HG02852 (cell line): ENCODE results near the gene AGAP1.

Experiments
- ATAC-seq: cut with Tn5 transposase; IDR thresholded peaks from one replicate; pipeline ENCODE4 v1.9.1; 2021; ENCODE audit warnings: mild to moderate bottlenecking, moderate library complexity; ENCODE audit not compliant: unreplicated experiment

Gene AGAP1

DNA sequence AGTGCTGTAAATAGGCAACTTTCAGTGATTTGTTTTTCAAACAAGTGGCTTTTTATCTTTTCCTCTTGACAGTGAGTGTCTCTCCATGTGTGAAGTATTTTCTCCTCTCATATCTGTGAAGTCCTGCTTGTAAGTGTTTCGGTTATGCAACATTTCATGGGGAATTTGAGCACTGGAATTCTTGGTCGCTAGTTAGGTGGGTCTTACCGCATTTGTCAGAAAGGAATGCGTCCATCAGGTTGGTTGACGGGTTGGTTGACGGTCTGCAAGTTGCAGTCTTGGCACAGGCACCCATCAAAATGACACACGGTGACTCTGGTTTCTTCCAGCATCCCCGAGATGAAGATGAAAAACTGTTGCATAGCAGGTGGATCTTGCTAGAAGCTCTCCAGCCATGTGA lies 109.8 kb downstream of the AGAP1 start:
- no peak for ATAC-seq

GRCh38 chr2:235605312-235606003 lies 111.6 kb downstream of the AGAP1 start:
- no peak for ATAC-seq

DNA sequence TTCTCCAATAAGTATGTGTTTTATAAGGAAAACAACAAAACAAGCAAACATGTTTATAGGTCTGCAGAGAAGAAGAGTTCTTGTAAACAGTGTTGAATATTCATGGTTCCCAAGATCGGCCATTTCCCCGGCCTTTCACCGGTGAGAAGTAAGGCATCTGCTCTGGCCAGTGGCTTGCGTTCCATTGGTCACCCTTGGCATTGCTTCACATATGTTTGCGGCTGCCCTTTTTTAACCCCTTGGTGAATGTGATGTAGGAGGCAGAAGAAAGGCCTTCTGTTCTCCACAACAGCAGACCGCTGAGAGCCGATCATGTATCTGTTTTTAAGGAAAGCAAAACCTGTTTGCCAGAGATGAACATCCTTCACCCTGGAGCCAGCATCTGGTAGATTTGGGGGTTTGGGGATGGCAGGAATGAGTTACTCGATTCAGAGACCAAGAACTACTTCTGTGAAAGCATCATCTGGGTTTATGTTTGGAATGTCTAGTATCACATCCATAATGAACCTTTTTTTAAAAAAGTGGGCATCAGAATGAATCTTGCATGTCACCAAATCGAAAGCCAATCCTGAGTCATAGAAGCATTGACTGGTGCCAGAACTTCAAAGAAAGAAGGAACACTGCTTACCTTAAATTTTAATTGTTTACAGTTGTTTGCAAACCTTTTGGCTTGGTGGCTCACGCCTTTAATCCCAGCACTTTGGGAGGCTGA lies 112.3 kb downstream of the AGAP1 start:
- no peak for ATAC-seq

DNA sequence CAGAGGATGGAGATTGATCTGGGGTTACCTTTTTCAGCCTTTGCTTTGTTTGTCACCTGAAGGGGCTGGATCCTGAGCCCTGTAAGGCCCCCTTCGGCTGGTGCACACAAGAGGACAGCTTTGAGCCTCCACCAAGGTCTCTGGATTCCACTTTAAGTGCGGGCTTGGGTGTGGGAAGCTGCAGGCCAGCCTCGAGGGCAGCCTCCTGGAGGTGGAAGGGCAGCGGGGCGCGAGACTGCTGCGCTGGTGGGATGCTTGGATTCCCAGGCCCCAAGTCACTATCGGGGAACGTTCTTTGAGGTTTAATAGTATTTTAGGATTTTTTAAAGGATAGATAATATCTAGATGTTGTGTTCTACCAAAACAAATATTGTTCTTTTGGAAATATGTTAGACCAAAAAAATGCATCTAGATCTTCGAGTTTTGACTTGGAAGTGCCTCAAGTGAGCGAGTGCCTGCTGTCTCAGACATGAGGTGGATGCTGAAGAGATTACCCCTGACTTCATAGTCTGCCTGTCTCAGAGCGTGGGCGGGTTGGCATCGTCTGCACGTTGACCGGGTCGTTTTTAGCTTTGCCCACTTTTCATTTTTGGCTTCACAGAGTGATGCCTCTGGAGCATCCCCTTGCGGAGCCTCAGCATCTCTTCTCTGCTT lies 113.8 kb downstream of the AGAP1 start:
- no peak for ATAC-seq

GRCh38 chr2:235608200-235608887 lies 114.5 kb downstream of the AGAP1 start:
- ATAC-seq, result no peak

GRCh38 chr2:235609321-235609720 lies 115.5 kb downstream of the AGAP1 start:
- ATAC-seq, result no peak

DNA sequence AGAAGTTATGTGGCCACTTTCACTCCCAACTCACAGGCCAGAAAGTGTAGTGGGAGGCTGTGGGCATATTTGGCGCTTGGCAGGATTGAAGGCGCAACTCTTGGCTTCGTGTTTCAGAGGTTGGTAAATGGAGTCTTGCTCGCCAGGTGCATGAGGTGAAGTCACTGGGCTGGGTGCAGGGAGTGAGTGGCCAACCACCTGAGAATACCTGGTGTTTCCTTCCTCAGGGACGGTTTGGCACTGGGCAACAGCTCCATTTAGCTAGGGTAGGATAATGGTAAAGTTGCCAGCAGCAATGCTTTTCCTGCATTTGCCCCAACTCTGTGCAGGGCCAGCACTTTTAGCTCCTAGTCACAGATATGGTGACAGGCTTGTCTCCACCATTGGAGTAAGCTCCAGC lies 115.9 kb downstream of the AGAP1 start:
- ATAC-seq, result no peak

DNA sequence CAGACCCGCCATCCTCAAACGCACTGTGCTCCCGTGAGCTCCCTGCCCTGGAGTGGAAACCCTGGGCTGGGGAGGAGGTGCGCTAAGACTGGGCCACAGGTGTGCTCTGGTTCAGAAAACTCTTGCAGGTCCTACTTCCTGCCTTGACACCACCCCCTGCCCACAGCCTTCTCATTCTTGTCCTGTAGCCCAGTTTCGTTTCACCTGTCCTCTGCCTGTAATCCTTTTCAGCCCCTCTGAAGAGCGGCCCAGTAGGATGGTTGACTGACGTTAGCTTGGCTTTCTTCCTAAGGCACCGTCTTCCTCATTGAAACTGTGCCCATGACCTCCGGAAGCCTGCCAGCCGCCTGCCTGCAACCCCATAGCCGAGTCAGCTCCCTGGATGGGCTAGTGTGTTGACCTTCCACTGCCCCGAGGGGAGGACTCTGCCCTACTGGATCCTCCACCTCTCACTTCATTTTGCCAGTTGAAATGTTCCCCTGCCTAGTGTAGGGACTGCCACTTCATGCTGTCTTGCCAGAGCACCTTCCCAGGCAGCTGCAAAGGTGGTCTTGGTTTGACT lies 116.9 kb downstream of the AGAP1 start:
- no peak for ATAC-seq

DNA sequence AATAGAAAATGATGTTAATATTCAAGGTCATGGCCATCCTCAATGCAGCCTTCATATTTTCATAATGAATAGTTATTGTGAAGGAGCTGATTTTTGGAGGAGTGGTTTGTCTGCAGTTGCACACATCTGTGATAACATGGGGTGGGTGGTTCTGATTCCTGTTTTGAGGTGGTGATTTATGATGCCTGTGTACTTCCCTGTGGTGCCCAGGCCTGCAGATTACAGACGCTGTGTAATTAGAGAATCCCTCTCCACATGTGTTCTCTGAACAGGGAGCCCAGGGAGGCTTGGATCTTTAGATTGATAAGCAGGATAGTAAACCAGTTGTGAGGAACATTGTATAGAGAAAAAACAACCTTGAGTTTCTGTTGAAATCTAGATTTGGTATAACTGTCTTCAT lies 117.5 kb downstream of the AGAP1 start:
- ATAC-seq, result no peak

DNA sequence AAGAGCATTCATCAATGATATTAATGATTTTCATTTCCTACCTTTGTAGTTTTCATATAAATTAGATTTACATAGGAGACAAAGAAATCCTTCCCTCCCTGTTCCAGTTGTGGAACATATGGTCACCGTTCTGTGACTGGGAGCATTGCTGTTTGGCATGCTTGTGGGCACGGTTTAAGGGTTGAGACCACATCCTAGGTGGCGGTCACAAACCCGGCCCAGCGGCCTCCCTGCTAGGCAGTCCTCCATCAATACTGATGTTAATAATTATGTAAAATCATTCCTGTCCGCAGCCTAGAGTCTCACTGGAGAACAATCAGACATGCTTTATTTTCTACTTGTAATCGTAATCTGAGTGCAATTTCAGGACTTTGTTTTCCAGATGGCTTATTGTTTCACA lies 117.9 kb downstream of the AGAP1 start:
- ATAC-seq, result no peak

DNA sequence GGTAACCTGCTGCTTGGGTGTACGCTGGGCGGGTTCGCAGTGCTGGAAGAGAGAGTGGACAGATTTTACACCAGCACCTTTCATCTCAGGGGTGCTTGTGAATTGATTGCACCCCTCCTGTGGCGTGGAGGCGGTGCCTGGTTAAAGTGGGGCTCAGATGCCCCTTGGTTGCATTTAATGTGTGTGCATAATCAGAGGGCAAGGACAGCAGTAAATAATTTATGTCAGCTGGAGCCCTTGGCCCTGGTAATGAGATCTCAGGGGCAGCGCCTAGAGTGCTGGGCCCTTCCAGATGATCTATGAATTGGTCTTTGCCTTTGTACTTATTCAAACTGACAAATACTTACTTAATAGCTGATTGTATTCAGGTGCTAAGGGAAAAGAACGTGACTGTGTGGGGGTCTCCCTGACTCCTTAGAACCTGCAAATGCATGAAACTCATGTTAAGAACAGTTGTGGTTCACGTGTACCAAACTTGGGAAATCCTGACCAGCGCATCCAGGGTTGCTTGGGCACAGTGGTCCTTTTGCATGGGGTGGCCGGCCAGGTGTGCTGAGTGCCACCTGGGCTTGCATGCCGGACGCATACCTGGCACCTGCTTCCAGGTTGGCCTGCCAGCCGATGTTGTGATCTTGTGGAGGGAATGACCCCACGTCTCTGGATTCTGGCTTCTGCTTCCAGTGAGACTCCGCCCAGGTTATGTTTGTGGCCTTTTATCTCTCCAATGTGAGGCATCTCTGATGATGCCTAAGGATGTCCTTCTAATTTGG lies 118.5 kb downstream of the AGAP1 start:
- ATAC-seq, result no peak

DNA sequence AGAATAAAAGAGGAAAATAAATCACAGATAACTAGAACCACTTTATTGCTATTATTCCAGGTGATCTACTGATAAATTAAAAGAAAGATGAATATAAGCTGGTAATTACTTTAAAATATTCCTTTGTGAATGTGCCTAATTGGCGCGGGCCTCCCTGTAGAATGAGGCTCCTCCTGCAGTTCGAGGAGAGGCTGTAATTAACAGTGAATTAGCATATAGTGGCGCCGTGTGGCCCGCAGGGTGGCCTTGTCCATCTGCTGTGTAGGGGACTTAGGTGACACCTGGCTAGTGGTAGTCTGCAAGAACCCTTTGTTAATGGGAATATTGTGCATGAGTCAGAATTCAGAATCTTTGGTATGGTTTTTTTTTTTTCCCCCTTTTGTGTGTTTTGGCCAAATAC lies 119.8 kb downstream of the AGAP1 start:
- no peak for ATAC-seq

DNA sequence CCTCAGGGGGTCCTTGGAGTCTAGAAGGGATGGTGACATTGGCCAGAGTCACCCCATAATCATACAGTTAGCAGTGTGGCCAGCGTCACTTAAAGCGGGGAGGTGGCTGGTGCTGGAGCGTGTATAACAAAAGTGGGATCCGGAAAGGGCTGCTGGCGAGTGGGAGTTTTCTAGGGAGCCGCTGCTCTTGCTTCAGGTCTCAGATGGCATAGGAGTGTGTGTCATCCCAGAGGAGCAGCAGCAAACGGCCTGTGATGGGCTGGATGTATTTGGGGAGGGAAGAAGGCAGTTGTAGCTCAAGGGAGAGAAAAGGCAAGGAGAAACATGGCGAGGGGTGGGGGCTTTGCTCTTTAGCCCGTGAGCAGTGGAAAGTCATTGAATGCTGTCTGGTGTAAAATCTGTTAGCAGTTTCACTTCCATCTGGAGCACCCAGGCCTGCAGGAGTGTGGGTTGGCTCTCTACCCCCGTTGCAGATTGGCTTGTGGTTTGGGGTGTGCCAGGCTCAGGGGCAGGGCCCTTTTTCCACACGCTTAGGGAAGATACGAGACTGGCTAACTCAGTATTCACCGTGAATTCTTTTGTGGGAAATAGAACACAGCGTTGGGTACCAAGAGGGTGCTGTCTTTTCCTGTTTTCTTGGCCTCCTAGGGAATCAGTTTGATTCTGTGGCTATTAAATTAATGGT lies 120.5 kb downstream of the AGAP1 start:
- no peak for ATAC-seq

GRCh38 chr2:235614900-235615712 lies 121.3 kb downstream of the AGAP1 start:
- no peak for ATAC-seq

DNA sequence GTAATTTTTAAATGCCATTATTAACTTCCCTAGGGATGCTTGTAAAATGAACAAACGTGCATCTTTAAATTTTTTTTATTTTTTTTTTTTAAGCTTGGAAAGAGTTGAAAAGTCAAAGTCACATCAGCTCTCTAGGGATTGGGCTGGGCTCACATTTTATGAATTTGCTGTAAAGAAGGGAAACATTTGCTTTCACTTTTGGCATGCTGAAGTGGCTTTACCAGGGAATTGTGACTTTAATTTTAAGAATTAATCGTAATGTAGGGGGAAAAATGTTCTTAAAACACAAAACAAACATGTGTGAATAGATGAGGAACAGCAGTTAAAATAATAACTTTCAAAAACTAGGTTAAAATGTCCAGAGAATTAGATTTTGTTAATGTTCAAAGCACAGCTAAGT lies 123.0 kb downstream of the AGAP1 start:
- no peak for ATAC-seq

DNA sequence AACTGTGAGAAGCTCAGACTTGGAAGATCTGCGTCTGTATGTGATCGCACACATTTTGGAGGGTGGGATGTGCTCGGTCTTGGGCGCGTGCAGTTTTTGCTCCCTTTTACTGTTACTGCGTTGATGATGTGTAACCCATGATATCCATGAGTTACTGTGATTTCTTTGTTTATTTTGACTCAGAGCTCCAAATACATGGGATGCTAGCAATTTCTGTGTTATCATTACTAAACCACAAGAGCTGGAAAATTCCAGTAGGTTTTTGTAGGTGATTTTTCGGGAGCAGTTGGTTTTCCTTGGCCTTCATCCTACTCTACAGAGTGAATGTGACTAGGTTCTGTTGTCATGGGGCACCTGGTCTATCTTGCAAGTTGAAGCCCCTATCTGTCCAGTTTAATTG lies 124.2 kb downstream of the AGAP1 start:
- no peak for ATAC-seq

DNA sequence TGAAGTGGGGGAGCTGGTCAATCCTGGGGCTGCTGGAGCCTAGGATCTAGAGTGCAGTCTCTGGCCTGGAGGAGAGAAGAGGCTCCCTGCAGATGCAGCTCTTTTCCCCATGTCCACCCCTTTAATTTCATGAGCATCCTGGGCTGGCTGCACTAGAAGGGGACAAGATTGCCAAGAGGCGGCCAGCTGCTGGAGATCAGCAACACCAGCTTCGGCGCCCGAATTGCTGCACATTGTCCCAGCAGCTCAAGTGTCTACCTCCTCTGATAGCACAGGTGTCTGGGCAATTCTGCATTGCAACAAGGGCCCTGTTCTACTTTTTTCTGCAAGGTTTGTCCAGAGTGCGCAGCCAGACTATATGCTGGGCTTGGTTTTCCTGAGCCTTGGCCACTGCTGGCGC lies 125.7 kb downstream of the AGAP1 start:
- ATAC-seq, result no peak

DNA sequence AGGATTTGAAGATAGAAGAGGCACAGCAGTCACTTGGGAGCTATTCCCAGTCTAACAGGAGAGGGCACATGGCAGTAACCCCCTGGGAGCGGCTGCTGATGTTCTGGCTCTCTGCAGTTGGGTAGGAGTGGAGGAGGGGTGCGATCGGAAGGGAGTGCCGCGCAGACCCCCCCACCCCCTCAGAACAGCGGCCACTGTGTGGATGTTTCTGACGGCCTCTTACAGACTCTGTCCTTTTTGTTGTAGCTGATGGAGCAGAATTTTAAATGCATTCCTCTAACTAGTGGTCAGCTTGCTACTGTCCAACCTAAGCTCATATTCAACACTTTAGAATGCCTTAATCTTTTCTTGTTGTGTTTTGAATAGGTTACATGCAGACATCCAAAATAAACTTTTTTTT lies 127.9 kb downstream of the AGAP1 start:
- no peak for ATAC-seq

GRCh38 chr2:235623111-235623510 lies 129.3 kb downstream of the AGAP1 start:
- ATAC-seq, result no peak
